ENCODE results near the gene FITM1.
"Not testable (repeated sequence)": the region's sequence is repeated elsewhere in the genome, so short reads cannot be mapped to it uniquely, and the experiment has no call there.

FITM1 gene

DNA sequence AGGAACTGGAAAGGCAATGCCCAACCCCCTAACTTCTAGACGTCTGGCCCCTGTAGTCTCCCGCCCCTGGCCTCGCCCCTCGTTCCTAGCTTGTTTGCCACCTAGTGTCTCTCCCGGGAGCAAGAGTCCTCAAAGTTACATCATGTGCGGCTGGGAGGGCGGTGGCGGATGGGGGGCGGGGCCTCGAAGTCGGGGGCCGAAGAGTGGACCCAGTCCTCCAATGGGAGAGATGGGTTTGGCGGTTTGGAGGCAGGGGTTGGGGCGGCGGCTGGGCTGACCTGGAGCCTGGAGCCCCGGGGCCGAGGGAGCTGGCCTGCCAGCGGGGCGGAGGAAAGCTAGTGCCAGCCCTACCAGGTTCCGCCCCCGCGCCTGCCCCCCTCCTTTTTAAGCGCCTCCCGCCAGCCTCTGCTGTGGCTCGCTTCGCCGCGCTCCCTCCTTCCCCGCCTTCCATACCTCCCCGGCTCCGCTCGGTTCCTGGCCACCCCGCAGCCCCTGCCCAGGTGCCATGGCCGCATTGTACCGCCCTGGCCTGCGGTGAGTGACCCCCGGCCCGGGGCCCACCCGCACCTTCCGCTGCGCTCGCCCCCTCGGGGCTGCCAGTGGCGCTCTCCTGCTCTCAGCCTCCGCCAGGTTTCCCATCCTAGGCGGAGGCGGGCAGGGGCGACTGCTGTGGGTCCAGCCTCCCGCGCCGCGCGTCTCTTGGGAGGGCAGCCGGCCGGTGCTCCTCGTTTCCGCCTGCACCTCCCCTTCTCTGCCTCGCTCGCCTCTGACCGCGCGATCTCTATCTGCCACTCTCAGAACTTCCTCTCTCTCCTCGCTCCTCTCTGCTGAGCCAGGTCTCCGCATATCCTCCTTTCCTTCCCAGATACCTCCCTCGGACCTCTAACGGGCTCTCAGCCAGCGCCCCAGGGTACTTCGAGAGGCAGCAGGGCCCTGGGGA lies 36.3 kb upstream of the FITM1 start, which contains the start of gene PCK2:
TSS of gene PCK2 (plus strand) at position 411 of the 940 bp plus-strand sequence. CDS start at position 506, 95 bp downstream.
- Mint-ChIP-seq H3K4me1 (peaks cover 41% of the 10 kb centered on the region), H3K9me3 (no peaks in the 10 kb centered on the region), H3K36me3 (peaks cover 3% of the 10 kb centered on the region), H3K27me3 (no peaks in the 10 kb centered on the region), H3K27ac (peak within 1 kb of the TSS; percentile 100), H3K4me3 (peak within 1 kb of the TSS; percentile 99)

DNA sequence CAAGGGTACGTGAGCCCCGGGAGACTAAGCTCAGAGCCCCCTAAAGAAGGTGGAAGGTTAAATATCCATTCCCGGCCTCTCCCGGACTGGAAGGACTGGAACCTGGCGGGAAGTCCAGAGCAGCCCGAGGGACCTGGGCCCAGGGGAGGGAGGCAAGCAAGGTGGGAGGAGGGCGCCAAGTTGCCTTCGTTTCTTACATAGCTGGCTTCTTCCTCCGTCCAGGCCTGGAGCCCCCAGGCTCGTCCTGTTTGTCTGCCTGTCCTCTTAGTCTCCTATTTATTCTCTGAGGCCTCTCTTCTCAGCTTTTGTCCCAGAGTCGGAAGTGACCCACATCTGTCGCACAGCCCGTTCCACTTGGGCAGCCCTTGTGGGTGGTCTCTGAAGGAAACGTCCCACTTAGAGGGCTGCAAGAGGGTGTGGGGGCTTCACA lies 35.6 kb upstream of the FITM1 start:
- Mint-ChIP-seq H3K27me3 (no peaks in the 10 kb centered on the region), H3K4me1 (peaks cover 36% of the 10 kb centered on the region), H3K27ac (peak overlapping the region; percentile 100), H3K4me3 (peak overlapping the region; percentile 99), H3K9me3 (no peaks in the 10 kb centered on the region), H3K36me3 (peaks cover 8% of the 10 kb centered on the region)

DNA sequence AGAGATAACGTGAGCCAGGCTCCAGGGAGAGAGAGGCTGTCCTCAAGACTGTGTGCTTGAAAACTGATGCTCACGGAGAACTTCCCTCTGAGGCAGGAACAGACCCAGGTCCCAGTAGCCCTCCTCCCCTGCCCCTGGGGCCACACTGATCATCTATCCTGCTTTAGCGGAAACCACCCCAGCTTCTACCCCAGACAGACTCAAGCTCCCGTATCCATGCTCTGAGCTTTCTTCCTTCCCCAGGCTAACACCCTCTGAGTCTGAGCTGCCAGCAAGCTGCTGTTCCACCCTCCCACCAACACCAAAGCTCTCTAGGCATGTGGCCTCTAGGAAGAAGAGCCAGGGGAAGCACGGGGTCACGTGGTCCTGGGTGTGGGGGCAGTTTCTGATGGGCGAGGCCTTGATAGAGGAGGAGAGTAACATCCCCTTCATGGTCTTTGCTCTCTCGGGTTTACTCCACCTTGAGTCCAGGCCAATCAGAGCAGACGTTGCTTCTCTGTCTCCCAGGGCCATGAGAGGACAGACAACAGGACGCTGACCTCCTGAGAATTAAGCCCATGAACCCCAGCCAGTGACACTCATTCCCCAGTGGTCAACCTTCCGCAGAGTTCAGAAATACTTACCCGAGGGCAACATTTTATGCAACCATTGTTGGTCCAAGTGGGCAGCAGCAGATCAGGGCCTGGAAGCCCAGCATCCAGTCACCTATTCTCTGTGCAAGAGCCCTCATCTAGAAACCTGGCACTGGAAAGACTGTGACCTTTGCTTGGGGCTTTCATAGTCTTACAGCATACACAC lies 35.0 kb upstream of the FITM1 start:
- Mint-ChIP-seq H3K36me3 (peaks cover 9% of the 10 kb centered on the region), H3K9me3 (no peaks in the 10 kb centered on the region), H3K27me3 (no peaks in the 10 kb centered on the region), H3K4me1 (peaks cover 33% of the 10 kb centered on the region), H3K27ac (peak overlapping the region; percentile 100), H3K4me3 (peak overlapping the region; percentile 99)

DNA sequence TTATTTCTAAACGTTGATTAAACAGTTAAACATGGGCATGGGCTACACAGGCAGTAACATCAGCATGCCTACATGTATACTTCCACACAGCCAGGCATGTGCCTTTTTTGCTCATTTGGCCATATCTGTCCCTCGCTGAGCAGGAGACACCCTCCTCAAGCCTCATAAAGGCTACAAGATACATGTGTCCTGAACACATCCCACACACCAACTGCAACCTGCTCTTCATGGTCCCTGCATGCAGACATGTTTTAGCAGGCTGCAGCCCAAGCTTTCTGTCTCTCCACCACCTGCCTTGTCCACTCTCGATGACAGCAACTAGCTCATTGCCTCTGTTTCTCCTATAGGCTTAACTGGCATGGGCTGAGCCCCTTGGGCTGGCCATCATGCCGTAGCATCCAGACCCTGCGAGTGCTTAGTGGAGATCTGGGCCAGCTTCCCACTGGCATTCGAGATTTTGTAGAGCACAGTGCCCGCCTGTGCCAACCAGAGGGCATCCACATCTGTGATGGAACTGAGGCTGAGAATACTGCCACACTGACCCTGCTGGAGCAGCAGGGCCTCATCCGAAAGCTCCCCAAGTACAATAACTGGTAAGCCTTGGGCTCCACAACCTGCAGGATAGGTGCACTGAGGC lies 33.8 kb upstream of the FITM1 start:
- peak overlapping the region; percentile 76 for H3K27ac Mint-ChIP-seq
- peaks cover 11% of the 10 kb centered on the region for H3K36me3 Mint-ChIP-seq
- no peaks in the 10 kb centered on the region for H3K27me3 Mint-ChIP-seq
- H3K4me3 Mint-ChIP-seq: peak overlapping the region; percentile 63
- peaks cover 30% of the 10 kb centered on the region for H3K4me1 Mint-ChIP-seq
- no peaks in the 10 kb centered on the region for H3K9me3 Mint-ChIP-seq

DNA sequence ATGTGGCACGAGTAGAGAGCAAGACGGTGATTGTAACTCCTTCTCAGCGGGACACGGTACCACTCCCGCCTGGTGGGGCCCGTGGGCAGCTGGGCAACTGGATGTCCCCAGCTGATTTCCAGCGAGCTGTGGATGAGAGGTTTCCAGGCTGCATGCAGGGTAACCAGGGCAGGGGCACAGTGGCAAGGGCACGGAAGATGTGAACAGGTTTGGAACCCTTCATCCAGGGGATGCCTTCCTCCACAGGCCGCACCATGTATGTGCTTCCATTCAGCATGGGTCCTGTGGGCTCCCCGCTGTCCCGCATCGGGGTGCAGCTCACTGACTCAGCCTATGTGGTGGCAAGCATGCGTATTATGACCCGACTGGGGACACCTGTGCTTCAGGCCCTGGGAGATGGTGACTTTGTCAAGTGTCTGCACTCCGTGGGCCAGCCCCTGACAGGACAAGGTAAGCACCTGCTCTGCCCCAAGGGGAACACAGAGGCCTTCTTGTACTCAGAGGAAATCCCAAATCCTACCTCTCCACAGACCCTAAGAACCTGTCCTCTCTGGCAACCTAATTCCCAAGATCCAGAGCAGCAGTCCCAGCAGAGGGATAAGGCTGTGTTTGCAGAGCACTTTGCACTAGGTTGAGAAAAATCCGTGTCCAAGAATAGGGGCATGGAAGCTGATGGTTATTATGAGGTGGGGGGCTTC lies 32.1 kb upstream of the FITM1 start:
- peaks cover 21% of the 10 kb centered on the region for H3K4me1 Mint-ChIP-seq
- no peaks in the 10 kb centered on the region for H3K9me3 Mint-ChIP-seq
- peak overlapping the region; percentile 41 for H3K27ac Mint-ChIP-seq
- no peaks in the 10 kb centered on the region for H3K27me3 Mint-ChIP-seq
- H3K4me3 Mint-ChIP-seq: no peak overlapping the region
- H3K36me3 Mint-ChIP-seq: peaks cover 16% of the 10 kb centered on the region

DNA sequence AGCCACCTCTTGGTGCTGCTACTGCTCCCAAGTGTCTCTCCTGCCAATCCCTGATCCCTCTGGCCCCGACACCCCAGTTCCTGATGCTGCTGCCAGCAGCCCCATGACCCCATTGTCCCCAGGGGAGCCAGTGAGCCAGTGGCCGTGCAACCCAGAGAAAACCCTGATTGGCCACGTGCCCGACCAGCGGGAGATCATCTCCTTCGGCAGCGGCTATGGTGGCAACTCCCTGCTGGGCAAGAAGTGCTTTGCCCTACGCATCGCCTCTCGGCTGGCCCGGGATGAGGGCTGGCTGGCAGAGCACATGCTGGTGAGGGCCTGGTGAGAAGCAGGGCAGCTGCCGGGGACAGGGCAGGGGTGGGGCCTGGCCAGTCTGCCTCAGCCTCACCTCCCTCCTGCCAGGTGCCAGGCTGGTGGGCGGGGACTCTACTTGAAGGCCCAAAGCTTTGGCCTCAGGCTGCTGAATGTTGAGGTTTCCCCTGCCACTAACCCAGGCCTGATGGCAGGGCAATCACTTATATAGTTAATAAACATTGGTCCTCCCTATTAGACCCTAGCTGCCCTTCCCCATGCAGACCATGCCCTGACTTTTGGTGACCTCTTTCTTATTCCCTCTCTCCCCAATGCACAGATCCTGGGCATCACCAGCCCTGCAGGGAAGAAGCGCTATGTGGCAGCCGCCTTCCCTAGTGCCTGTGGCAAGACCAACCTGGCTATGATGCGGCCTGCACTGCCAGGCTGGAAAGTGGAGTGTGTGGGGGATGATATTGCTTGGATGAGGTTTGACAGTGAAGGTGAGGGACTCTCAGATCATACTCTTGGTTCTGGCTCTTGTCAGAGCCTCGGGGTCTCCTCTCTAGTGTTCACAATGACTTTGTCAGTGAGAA lies 31.3 kb upstream of the FITM1 start:
- peaks cover 17% of the 10 kb centered on the region for H3K4me1 Mint-ChIP-seq
- peak overlapping the region; percentile 65 for H3K27ac Mint-ChIP-seq
- H3K9me3 Mint-ChIP-seq: no peaks in the 10 kb centered on the region
- no peak overlapping the region for H3K4me3 Mint-ChIP-seq
- H3K36me3 Mint-ChIP-seq: peaks cover 21% of the 10 kb centered on the region
- no peaks in the 10 kb centered on the region for H3K27me3 Mint-ChIP-seq

DNA sequence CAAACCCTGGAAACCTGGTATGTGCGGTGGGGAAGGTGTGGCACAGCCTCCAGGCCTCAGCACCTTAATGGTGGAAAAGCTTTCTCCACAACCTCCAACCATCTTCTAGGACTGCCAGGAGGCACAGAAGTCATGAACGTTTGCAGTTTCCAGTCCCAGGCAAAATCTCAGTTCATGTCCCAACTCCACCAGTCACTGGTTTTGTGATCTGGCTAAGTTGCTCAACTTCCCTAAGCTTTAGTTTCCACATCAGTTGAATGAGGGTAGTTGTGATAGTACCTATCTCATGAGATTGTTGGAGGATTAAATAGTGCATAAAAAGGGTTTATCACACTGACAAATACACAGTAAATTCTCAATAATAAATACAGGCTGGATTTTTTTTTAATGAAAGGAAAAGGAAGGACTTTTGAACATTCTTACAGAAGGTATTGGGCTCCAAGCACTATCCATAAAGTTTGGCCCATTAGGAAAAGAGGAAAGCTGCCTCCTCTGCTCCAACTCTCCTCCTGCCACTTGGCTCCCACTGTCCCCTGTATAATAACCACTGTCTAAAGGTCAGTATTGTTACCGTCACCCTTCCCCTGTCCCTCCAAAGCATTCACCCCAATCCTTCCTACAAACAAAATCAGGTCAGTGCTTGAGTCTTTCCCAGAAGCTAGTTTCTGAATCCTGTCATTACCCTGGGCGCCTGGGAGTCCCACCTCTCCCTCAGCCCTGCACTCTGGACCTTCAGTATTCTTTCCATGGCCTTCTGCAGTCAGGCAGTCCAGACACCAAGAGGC lies 30.1 kb upstream of the FITM1 start:
- Mint-ChIP-seq H3K27ac (no peak overlapping the region), H3K36me3 (peaks cover 23% of the 10 kb centered on the region), H3K4me3 (no peak overlapping the region), H3K9me3 (no peaks in the 10 kb centered on the region), H3K27me3 (no peaks in the 10 kb centered on the region), H3K4me1 (peaks cover 12% of the 10 kb centered on the region)

DNA sequence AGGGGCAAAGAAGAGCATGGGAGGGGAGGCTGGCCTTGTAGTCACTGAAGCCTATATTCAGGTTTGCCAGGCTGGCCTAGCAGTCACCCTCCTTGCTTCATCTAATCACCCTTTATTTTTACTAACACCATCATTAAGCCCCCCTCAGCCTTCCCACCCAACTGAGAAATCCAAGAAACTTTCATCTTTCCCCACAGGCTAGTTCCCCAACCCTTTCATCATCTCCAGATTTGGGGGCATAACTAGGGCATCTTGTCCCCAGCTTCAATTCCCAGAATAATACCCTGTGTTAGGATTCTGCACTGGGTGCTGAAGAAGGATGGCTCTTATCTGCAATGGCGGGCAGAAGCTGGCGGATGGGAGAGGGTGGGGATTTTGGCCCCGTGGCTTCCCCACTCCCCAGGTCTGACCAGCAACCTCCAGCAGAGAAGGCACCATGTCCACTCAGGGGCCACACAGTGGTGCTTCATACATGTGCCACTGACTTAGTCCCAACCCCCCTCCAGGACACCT lies 29.4 kb upstream of the FITM1 start:
- H3K27ac Mint-ChIP-seq: no peak overlapping the region
- H3K4me3 Mint-ChIP-seq: no peak overlapping the region
- no peaks in the 10 kb centered on the region for H3K27me3 Mint-ChIP-seq
- H3K36me3 Mint-ChIP-seq: peaks cover 22% of the 10 kb centered on the region
- H3K9me3 Mint-ChIP-seq: no peaks in the 10 kb centered on the region
- H3K4me1 Mint-ChIP-seq: peaks cover 8% of the 10 kb centered on the region

DNA sequence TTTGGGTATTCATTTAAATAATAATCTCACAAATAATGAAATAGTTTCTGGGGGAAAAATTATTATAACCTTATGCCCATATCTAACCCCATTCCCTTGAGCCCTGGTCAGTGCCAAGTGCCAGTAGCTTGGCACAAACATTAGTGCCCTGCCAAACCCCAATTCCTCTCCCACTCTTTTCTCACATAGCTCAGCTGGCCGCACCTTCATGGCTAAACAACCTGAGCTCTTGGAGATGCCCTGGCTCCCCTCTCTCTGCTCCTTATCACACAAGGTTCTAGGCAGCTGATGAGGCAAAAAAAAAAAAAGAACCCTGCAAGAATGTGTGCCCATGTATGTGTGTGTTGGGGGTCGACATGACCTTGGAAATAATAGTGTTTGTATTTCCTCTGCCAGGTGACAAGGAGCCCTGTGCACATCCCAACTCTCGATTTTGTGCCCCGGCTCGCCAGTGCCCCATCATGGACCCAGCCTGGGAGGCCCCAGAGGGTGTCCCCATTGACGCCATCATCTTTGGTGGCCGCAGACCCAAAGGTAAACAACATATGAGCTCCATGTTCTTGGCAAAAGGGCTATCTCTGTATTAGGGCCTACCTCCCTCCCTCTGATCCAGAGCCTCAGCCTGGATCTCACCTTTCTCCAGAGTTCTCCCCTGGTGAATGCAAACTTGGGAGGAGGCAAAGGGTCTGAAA lies 28.0 kb upstream of the FITM1 start:
- Mint-ChIP-seq H3K27me3 (no peaks in the 10 kb centered on the region), H3K4me1 (peaks cover 1% of the 10 kb centered on the region), H3K4me3 (no peak overlapping the region), H3K27ac (no peak overlapping the region), H3K9me3 (no peaks in the 10 kb centered on the region), H3K36me3 (peaks cover 22% of the 10 kb centered on the region)

DNA sequence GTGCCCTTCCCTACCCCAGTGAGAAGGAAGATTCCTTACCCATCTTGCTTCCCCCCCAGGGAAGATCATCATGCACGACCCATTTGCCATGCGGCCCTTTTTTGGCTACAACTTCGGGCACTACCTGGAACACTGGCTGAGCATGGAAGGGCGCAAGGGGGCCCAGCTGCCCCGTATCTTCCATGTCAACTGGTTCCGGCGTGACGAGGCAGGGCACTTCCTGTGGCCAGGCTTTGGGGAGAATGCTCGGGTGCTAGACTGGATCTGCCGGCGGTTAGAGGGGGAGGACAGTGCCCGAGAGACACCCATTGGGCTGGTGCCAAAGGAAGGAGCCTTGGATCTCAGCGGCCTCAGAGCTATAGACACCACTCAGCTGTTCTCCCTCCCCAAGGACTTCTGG lies 27.0 kb upstream of the FITM1 start:
- peaks cover 4% of the 10 kb centered on the region for H3K4me1 Mint-ChIP-seq
- H3K9me3 Mint-ChIP-seq: no peaks in the 10 kb centered on the region
- H3K36me3 Mint-ChIP-seq: peaks cover 22% of the 10 kb centered on the region
- H3K27me3 Mint-ChIP-seq: no peaks in the 10 kb centered on the region
- H3K27ac Mint-ChIP-seq: no peak overlapping the region
- H3K4me3 Mint-ChIP-seq: no peak overlapping the region

DNA sequence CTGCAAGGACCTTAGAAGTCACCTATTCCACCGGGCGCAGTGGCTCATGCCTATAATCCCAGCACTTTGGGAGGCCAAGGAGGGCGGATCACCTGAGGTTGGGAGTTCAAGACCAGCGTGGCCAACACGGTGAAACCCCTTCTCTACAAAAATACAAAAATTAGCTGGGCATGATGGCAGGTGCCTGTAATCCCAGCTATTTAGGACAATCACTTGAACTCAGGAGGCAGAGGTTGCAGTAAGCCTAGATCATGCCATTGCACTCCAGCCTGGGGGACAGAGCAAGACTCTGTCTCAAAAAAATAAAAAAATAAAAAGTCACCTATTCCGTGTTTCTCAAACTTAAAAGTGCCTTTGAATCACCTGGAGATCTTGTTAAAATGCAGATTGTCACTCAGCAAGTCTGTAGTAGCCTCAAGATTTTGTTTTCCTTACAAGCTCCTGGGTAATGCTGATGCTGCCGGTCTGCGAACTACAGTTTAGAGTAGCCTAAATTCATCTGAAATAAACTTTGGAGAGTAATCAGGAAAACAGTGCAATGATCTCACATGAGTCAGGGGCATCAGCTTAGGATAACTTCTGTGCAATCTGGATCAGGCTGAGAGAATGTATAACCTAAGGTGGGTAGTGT lies 24.7 kb upstream of the FITM1 start:
- Mint-ChIP-seq H3K4me1 (peaks cover 15% of the 10 kb centered on the region), H3K36me3 (peaks cover 15% of the 10 kb centered on the region)
- H3K4me3 Mint-ChIP-seq, H3K9me3 Mint-ChIP-seq, H3K27me3 Mint-ChIP-seq, H3K27ac Mint-ChIP-seq: not testable (repeated sequence)

DNA sequence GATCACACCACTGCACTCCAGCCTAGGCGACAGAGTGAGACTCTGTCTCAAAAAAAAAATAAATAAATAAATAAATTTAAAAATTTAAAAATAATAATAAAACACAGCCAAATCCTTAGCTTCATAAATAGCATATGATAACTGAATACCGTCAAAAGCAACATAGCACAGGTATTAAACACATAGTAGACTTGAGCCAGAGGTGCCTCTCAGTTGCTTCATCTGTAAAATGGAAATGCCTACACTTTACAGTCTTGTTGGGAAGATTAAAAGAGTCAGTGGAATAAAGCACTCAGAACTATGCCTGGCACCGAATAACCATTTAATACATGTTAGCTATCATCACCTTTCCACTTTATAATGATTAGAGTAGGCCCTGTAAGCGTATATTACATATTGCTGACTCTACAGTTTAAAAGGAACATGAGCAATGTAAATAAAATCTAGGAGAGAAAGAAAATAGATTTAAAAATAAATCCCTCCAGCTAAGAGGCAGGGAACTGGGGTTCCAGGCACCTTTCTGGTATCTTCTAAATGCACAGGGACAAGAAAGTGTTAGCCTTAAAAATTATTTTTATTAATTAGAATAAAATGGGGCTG lies 23.7 kb upstream of the FITM1 start:
- peaks cover 16% of the 10 kb centered on the region for H3K4me1 Mint-ChIP-seq
- H3K9me3 Mint-ChIP-seq: no peaks in the 10 kb centered on the region
- no peaks in the 10 kb centered on the region for H3K27me3 Mint-ChIP-seq
- peaks cover 13% of the 10 kb centered on the region for H3K36me3 Mint-ChIP-seq
- no peak overlapping the region for H3K4me3 Mint-ChIP-seq
- no peak overlapping the region for H3K27ac Mint-ChIP-seq

Data from activated naive CD4-positive, alpha-beta T cell treated with anti-CD3 and anti-CD28 coated beads, Interleukin-2, amount 50 U/mL, for 24 hours (primary cell).